ENCODE data around the gene SLC1A5. TPM values are rescaled to one million over a fixed set of nuclear protein-coding genes. Genes with fewer than 3 reads are reported as not detected.

The SLC1A5 gene
- total and polyA plus RNA-seq, 2 experiments from 2014 or later, result 103 to 272 TPM

- H3K27me3 Mint-ChIP-seq (ENCODE audit: insufficient read depth, low read depth, poor library complexity), result peaks cover 4% of the 10 kb centered on the region
- H3K4me1 Mint-ChIP-seq, result peaks cover 12% of the 10 kb centered on the region
- H3K27ac ChIP-seq (ENCODE audit: low read depth), result no peak overlapping the region
- no peak overlapping the region for H3K4me3 ChIP-seq
- TF ChIP-seq CREB1 (CRISPR knock-in tag; IDR thresholded peaks at IDR 0.05; ENCODE audit: low read depth), result no peak
- H3K9me2 ChIP-seq (ENCODE audit: insufficient read depth), result no peaks in the 10 kb centered on the region
- H3F3A ChIP-seq (replicated peaks; ENCODE audit: low read depth), result no peaks in the 10 kb centered on the region
- no peak overlapping the region for H2AFZ ChIP-seq
- no peaks in the 10 kb centered on the region for H3K36me3 Mint-ChIP-seq (ENCODE audit: low read depth)
- H3K9me3 Mint-ChIP-seq, result no peaks in the 10 kb centered on the region
- no peak overlapping the region for H3K27ac Mint-ChIP-seq
- no peaks in the 10 kb centered on the region for H3K79me2 ChIP-seq (replicated peaks; ENCODE audit: insufficient read depth)
- no peak overlapping the region for H3K4me2 ChIP-seq
- no peaks in the 10 kb centered on the region for H3K36me3 ChIP-seq (ENCODE audit: insufficient read depth)
- H3K4me1 ChIP-seq (ENCODE audit: insufficient read depth), result no peaks in the 10 kb centered on the region; the same call in 1 of the 2 replicates
- H3K4me3 Mint-ChIP-seq, result no peak overlapping the region
- H3K27me3 ChIP-seq (ENCODE audit: insufficient read depth), result no peaks in the 10 kb centered on the region
- no peak for ATAC-seq
- no peaks in the 10 kb centered on the region for H4K20me1 ChIP-seq (replicated peaks; ENCODE audit: insufficient read depth)
- DNase-seq (ENCODE audit: low spot score), result no peak
Observed at GRCh38 chr19:46809534-46810272, 21.3 kb upstream of the SLC1A5 start.

DNA sequence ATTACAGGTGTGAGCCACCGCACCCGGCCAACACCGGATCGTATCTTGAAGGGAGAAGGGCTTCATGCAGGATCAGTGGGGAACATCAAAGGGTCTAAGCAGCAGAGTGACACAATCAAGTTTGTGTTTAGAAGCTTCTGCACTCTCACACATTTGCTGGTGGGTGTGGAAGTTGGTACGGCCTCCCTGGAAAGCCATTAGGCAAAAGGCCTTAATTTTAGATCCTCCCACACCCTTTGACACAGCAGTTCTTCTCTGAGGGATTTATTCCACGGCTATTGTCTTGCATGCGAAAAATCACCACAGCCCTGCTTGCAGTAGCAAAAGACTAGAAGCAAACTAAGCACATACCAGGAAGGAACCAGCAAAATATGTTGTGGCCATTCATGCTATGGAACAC, 18.3 kb upstream of the SLC1A5 start:
- Histone ChIP-seq H3K27me3 (ENCODE audit: insufficient read depth) (no peaks in the 10 kb centered on the region), H3K27ac (ENCODE audit: low read depth) (no peak overlapping the region), H3K79me2 (replicated peaks; ENCODE audit: insufficient read depth) (no peaks in the 10 kb centered on the region), H3K4me1 (ENCODE audit: insufficient read depth) (no peaks in the 10 kb centered on the region), H3K36me3 (ENCODE audit: insufficient read depth) (no peaks in the 10 kb centered on the region), H3K4me3 (no peak overlapping the region), H3K9me2 (ENCODE audit: insufficient read depth) (no peaks in the 10 kb centered on the region), H3K4me2 (no peak overlapping the region), H4K20me1 (replicated peaks; ENCODE audit: insufficient read depth) (no peaks in the 10 kb centered on the region), H3F3A (replicated peaks; ENCODE audit: low read depth) (no peaks in the 10 kb centered on the region), H2AFZ (no peak overlapping the region)
- no peak for ATAC-seq
- no peaks in the 10 kb centered on the region for H3K4me1 Mint-ChIP-seq
- DNase-seq (ENCODE audit: low spot score), result no peak
- H3K36me3 Mint-ChIP-seq (ENCODE audit: low read depth), result no peaks in the 10 kb centered on the region
- no peak overlapping the region for H3K27ac Mint-ChIP-seq
- H3K9me3 Mint-ChIP-seq, result no peaks in the 10 kb centered on the region
- H3K27me3 Mint-ChIP-seq (ENCODE audit: insufficient read depth, low read depth, poor library complexity), result no peaks in the 10 kb centered on the region
- no peak overlapping the region for H3K4me3 Mint-ChIP-seq
- no peak for TF ChIP-seq EZH2 (IDR thresholded peaks at IDR 0.05; ENCODE audit: low read depth, unreplicated experiment)
- TF ChIP-seq, protein P1, sequence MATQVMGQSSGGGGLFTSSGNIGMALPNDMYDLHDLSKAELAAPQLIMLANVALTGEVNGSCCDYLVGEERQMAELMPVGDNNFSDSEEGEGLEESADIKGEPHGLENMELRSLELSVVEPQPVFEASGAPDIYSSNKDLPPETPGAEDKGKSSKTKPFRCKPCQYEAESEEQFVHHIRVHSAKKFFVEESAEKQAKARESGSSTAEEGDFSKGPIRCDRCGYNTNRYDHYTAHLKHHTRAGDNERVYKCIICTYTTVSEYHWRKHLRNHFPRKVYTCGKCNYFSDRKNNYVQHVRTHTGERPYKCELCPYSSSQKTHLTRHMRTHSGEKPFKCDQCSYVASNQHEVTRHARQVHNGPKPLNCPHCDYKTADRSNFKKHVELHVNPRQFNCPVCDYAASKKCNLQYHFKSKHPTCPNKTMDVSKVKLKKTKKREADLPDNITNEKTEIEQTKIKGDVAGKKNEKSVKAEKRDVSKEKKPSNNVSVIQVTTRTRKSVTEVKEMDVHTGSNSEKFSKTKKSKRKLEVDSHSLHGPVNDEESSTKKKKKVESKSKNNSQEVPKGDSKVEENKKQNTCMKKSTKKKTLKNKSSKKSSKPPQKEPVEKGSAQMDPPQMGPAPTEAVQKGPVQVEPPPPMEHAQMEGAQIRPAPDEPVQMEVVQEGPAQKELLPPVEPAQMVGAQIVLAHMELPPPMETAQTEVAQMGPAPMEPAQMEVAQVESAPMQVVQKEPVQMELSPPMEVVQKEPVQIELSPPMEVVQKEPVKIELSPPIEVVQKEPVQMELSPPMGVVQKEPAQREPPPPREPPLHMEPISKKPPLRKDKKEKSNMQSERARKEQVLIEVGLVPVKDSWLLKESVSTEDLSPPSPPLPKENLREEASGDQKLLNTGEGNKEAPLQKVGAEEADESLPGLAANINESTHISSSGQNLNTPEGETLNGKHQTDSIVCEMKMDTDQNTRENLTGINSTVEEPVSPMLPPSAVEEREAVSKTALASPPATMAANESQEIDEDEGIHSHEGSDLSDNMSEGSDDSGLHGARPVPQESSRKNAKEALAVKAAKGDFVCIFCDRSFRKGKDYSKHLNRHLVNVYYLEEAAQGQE (IDR thresholded peaks at IDR 0.05; ENCODE audit: unreplicated experiment), result no peak
- no peak for TF ChIP-seq CREB1 (CRISPR knock-in tag; IDR thresholded peaks at IDR 0.05; ENCODE audit: low read depth)
- TF ChIP-seq, protein P2, sequence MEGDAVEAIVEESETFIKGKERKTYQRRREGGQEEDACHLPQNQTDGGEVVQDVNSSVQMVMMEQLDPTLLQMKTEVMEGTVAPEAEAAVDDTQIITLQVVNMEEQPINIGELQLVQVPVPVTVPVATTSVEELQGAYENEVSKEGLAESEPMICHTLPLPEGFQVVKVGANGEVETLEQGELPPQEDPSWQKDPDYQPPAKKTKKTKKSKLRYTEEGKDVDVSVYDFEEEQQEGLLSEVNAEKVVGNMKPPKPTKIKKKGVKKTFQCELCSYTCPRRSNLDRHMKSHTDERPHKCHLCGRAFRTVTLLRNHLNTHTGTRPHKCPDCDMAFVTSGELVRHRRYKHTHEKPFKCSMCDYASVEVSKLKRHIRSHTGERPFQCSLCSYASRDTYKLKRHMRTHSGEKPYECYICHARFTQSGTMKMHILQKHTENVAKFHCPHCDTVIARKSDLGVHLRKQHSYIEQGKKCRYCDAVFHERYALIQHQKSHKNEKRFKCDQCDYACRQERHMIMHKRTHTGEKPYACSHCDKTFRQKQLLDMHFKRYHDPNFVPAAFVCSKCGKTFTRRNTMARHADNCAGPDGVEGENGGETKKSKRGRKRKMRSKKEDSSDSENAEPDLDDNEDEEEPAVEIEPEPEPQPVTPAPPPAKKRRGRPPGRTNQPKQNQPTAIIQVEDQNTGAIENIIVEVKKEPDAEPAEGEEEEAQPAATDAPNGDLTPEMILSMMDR (conservative IDR thresholded peaks at IDR 0.05; ENCODE audit: low read depth in 2 of 2), result no peak
- TF ChIP-seq, protein P3, sequence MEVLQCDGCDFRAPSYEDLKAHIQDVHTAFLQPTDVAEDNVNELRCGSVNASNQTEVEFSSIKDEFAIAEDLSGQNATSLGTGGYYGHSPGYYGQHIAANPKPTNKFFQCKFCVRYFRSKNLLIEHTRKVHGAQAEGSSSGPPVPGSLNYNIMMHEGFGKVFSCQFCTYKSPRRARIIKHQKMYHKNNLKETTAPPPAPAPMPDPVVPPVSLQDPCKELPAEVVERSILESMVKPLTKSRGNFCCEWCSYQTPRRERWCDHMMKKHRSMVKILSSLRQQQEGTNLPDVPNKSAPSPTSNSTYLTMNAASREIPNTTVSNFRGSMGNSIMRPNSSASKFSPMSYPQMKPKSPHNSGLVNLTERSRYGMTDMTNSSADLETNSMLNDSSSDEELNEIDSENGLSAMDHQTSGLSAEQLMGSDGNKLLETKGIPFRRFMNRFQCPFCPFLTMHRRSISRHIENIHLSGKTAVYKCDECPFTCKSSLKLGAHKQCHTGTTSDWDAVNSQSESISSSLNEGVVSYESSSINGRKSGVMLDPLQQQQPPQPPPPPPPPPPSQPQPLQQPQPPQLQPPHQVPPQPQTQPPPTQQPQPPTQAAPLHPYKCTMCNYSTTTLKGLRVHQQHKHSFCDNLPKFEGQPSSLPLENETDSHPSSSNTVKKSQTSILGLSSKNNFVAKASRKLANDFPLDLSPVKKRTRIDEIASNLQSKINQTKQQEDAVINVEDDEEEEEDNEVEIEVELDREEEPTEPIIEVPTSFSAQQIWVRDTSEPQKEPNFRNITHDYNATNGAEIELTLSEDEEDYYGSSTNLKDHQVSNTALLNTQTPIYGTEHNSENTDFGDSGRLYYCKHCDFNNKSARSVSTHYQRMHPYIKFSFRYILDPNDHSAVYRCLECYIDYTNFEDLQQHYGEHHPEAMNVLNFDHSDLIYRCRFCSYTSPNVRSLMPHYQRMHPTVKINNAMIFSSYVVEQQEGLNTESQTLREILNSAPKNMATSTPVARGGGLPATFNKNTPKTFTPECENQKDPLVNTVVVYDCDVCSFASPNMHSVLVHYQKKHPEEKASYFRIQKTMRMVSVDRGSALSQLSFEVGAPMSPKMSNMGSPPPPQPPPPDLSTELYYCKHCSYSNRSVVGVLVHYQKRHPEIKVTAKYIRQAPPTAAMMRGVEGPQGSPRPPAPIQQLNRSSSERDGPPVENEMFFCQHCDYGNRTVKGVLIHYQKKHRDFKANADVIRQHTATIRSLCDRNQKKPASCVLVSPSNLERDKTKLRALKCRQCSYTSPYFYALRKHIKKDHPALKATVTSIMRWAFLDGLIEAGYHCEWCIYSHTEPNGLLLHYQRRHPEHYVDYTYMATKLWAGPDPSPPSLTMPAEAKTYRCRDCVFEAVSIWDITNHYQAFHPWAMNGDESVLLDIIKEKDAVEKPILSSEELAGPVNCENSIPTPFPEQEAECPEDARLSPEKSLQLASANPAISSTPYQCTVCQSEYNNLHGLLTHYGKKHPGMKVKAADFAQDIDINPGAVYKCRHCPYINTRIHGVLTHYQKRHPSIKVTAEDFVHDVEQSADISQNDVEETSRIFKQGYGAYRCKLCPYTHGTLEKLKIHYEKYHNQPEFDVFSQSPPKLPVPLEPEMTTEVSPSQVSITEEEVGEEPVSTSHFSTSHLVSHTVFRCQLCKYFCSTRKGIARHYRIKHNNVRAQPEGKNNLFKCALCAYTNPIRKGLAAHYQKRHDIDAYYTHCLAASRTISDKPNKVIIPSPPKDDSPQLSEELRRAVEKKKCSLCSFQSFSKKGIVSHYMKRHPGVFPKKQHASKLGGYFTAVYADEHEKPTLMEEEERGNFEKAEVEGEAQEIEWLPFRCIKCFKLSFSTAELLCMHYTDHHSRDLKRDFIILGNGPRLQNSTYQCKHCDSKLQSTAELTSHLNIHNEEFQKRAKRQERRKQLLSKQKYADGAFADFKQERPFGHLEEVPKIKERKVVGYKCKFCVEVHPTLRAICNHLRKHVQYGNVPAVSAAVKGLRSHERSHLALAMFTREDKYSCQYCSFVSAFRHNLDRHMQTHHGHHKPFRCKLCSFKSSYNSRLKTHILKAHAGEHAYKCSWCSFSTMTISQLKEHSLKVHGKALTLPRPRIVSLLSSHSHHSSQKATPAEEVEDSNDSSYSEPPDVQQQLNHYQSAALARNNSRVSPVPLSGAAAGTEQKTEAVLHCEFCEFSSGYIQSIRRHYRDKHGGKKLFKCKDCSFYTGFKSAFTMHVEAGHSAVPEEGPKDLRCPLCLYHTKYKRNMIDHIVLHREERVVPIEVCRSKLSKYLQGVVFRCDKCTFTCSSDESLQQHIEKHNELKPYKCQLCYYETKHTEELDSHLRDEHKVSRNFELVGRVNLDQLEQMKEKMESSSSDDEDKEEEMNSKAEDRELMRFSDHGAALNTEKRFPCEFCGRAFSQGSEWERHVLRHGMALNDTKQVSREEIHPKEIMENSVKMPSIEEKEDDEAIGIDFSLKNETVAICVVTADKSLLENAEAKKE (CRISPR knock-in tag; IDR thresholded peaks at IDR 0.05), result no peak
- TF ChIP-seq STAT1 (IDR thresholded peaks at IDR 0.05; ENCODE audit: unreplicated experiment), result no peak
- no peak for TF ChIP-seq NANOG (IDR thresholded peaks at IDR 0.05; ENCODE audit: borderline replicate concordance)
- no peak for TF ChIP-seq EZH2phosphoT487 (IDR thresholded peaks at IDR 0.05; ENCODE audit: unreplicated experiment)
- TF ChIP-seq ZNF331 (CRISPR knock-in tag; IDR thresholded peaks at IDR 0.05; ENCODE audit: low read depth), result no peak
- TF ChIP-seq JUNB (IDR thresholded peaks at IDR 0.05; ENCODE audit: unreplicated experiment), result no peak
